NCI-H2029 treated with DMSO at 0.1 percent for 48 hours (cell line): ENCODE results near the gene RAB39B.

Source experiments
- DNase-seq: peaks from one replicate; lab custom pipeline; 2025; lab: John Stamatoyannopoulos, UW

The RAB39B gene

GRCh38 chrX:155215443-155216178, 48.7 kb downstream of the RAB39B start:
- DNase-seq = no peak

- DNase-seq = no peak
These were observed 50.6 kb downstream of the RAB39B start for GRCh38 chrX:155213731-155214130.

DNA sequence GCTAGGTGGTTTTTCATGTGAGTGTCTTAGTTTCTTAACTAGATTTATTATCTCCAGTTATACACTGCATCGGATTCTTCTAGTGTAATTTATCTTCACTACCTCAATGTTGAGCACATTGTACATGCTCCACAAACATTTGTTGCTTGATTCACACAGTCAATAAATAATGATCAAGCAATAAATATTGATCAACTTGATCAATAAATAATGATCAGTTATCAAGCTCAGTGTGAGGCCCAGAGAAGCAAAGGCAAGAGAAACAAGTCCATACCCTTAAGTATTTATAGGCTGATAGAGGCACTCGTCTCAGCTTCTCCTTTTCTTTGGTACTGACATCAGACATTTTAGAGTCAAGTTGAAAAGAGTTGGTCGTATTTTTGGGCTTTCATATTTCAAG, 53.1 kb downstream of the RAB39B start:
- DNase-seq = no peak
